H9 (cell line): ENCODE data around the gene SIPA1. TPM values are rescaled to one million over a fixed set of nuclear protein-coding genes. Genes with fewer than 3 reads are reported as not detected.

Source experiments
- DNase-seq: peaks from one replicate; pipeline ENCODE4 v3.0.0-alpha.2; 2017
- H2AFZ ChIP-seq: one replicate; pipeline ENCODE4 v1.6.1; 2013; ENCODE audit warnings: mild to moderate bottlenecking, low read length, control low read depth, moderate library complexity
- H2AK5ac ChIP-seq: 2 replicates; pipeline ENCODE4 v1.6.1; 2013; ENCODE audit warnings: low read length, control low read depth, mixed read lengths; ENCODE audit not compliant: insufficient read length
- H2BK120ac ChIP-seq: one replicate; pipeline ENCODE4 v1.6.1; 2013; ENCODE audit warnings: low read depth, mild to moderate bottlenecking, low read length, control low read depth, inconsistent platforms; ENCODE audit not compliant: poor library complexity, severe bottlenecking
- H2BK12ac ChIP-seq: 2 replicates; pipeline ENCODE4 v1.6.1; 2013; ENCODE audit warnings: low read length, control low read depth, mixed read lengths, low read depth; ENCODE audit not compliant: insufficient read length
- H2BK15ac ChIP-seq: 2 replicates; pipeline ENCODE4 v1.6.1; 2013; ENCODE audit warnings: low read depth, low read length, control low read depth
- H2BK20ac ChIP-seq: one replicate; pipeline ENCODE4 v1.6.1; 2013; ENCODE audit warnings: low read depth, mild to moderate bottlenecking, low read length, control low read depth, inconsistent platforms; ENCODE audit not compliant: poor library complexity, severe bottlenecking
- H2BK5ac ChIP-seq: 2 replicates; pipeline ENCODE4 v1.6.1; 2013; ENCODE audit warnings: low read length, control low read depth, mixed read lengths; ENCODE audit not compliant: insufficient read length
- H3K14ac ChIP-seq: 2 replicates; pipeline ENCODE4 v1.6.1; 2013; ENCODE audit warnings: low read length, control low read depth; ENCODE audit not compliant: insufficient read depth
- H3K18ac ChIP-seq: 2 replicates; pipeline ENCODE4 v1.6.1; 2013; ENCODE audit warnings: low read depth, mild to moderate bottlenecking, mixed read lengths, low read length, control low read depth; ENCODE audit not compliant: insufficient read length
- H3K23ac ChIP-seq: 2 replicates; pipeline ENCODE4 v1.6.1; 2013; ENCODE audit warnings: low read length, control low read depth, mixed read lengths, low read depth; ENCODE audit not compliant: insufficient read length
- H3K23me2 ChIP-seq: 2 replicates; pipeline ENCODE4 v1.6.1; 2013; ENCODE audit warnings: low read depth, mild to moderate bottlenecking, mixed read lengths, low read length, control low read depth; ENCODE audit not compliant: insufficient read length, poor library complexity, severe bottlenecking
- H3K27ac ChIP-seq: 2 replicates; pipeline ENCODE4 v1.5.1; 2013; ENCODE audit warnings: low read length, control low read depth, mixed read lengths, low read depth; ENCODE audit not compliant: insufficient read length
- H3K27me3 ChIP-seq: 2 replicates; pipeline ENCODE4 v1.6.1; 2013; ENCODE audit warnings: low read length, control low read depth, inconsistent platforms; ENCODE audit not compliant: insufficient read depth
- H3K4ac ChIP-seq: 2 replicates; pipeline ENCODE4 v1.6.1; 2013; ENCODE audit warnings: low read depth, mild to moderate bottlenecking, control low read depth, inconsistent platforms, low read length, moderate library complexity
- H3K4me1 ChIP-seq: 2 replicates; pipeline ENCODE4 v1.6.1; 2013; ENCODE audit warnings: low read length, control low read depth, inconsistent platforms; ENCODE audit not compliant: insufficient read depth
- H3K4me2 ChIP-seq: 2 replicates; pipeline ENCODE4 v1.6.1; 2013; ENCODE audit warnings: low read length, control low read depth, mixed read lengths; ENCODE audit not compliant: insufficient read length, insufficient read depth
- H3K56ac ChIP-seq: 2 replicates; pipeline ENCODE4 v1.6.1; 2013; ENCODE audit warnings: low read depth, mild to moderate bottlenecking, mixed read lengths, low read length, control low read depth; ENCODE audit not compliant: insufficient read length
- H3K79me1 ChIP-seq: 2 replicates; pipeline ENCODE4 v1.6.1; 2013; ENCODE audit warnings: low read depth, mild to moderate bottlenecking, moderate library complexity, low read length, control low read depth, inconsistent platforms; ENCODE audit not compliant: insufficient read depth, poor library complexity, severe bottlenecking
- H3K79me2 ChIP-seq: 2 replicates; pipeline ENCODE4 v1.6.1; 2013; ENCODE audit warnings: low read length, control low read depth, inconsistent platforms; ENCODE audit not compliant: insufficient read depth
- H3K9ac ChIP-seq: 2 replicates; pipeline ENCODE4 v1.6.1; 2013; ENCODE audit warnings: low read length, control low read depth, mixed read lengths; ENCODE audit not compliant: insufficient read length; ENCODE audit errors: extremely low read depth
- H3K9me3 ChIP-seq: one replicate; pipeline ENCODE4 v1.6.1; 2013; ENCODE audit warnings: low read depth, low read length, inconsistent platforms; ENCODE audit not compliant: control insufficient read depth
- H3T11ph ChIP-seq: one replicate; pipeline ENCODE4 v1.6.1; 2013; ENCODE audit warnings: mild to moderate bottlenecking, low read length, control low read depth, inconsistent platforms
- H4K20me1 ChIP-seq: one replicate; pipeline ENCODE4 v1.6.1; 2013; ENCODE audit not compliant: control insufficient read depth, insufficient read length, insufficient read depth
- H4K5ac ChIP-seq: 2 replicates; pipeline ENCODE4 v1.6.1; 2013; ENCODE audit warnings: low read depth, mild to moderate bottlenecking, mixed read lengths, low read length, control low read depth; ENCODE audit not compliant: insufficient read length
- H4K8ac ChIP-seq: replicated peaks from 2 replicates; pipeline ENCODE4 v1.6.1; 2013; ENCODE audit warnings: low read length, control low read depth, mixed read lengths, low read depth; ENCODE audit not compliant: insufficient read length
- H4K91ac ChIP-seq: 2 replicates; pipeline ENCODE4 v1.6.1; 2013; ENCODE audit warnings: low read depth, mild to moderate bottlenecking, moderate library complexity, mixed read lengths, low read length, control low read depth; ENCODE audit not compliant: insufficient read length
- H3K27ac Mint-ChIP-seq, 3 experiments: 2 replicates in 2 of 3; 3 replicates in 1 of 3; pipeline ENCODE4 v1.8.0; 2020 to 2021; ENCODE audit warnings: mixed read lengths in 3 of 3, mild to moderate bottlenecking in 1 of 3, moderate library complexity in 1 of 3
- H3K27me3 Mint-ChIP-seq: 2 replicates; pipeline ENCODE4 v1.8.0; 2021; ENCODE audit warnings: low read depth, mild to moderate bottlenecking, moderate library complexity, mixed read lengths
- H3K36me3 Mint-ChIP-seq, 3 experiments: 2 replicates in 2 of 3; 3 replicates in 1 of 3; pipeline ENCODE4 v1.8.0; 2020 to 2021; ENCODE audit warnings: low read depth in 3 of 3, mixed read lengths in 3 of 3; ENCODE audit not compliant: insufficient read depth in 1 of 3
- H3K4me1 Mint-ChIP-seq, 2 experiments: 2 replicates each; pipeline ENCODE4 v1.8.0; 2020; ENCODE audit warnings: mixed read lengths in 2 of 2
- H3K4me3 Mint-ChIP-seq, 2 experiments: 2 replicates in 1 of 2; 3 replicates in 1 of 2; pipeline ENCODE4 v1.8.0; 2020 to 2021; ENCODE audit warnings: mild to moderate bottlenecking in 2 of 2, mixed read lengths in 2 of 2, moderate library complexity in 1 of 2
- H3K9me3 Mint-ChIP-seq, 2 experiments: 2 replicates in 1 of 2; 3 replicates in 1 of 2; pipeline ENCODE4 v1.8.0; 2020; ENCODE audit warnings: mild to moderate bottlenecking in 2 of 2, mixed read lengths in 2 of 2, moderate library complexity in 1 of 2
- CTCF ChIP-seq: fragments of 200-600 bp; sonication (generic); conservative IDR thresholded peaks from 3 replicates; pipeline ENCODE4 v1.8.0; 2021; ENCODE audit warnings: antibody characterized with exemption, mild to moderate bottlenecking
- WGBS: extraction: QIAGEN DNeasy Blood & Tissue Kit; methylation state at CpG from one replicate; pipeline ENCODE4 v1.1.7; 2013; ENCODE audit warnings: missing lambda C conversion rate, low lambda C conversion rate, mixed read lengths; ENCODE audit not compliant: insufficient read length; ENCODE audit errors: extremely low coverage; 5-methylcytosine and 5-hydroxymethylcytosine counted together
- total RNA-seq: library from RNA; stranded (reverse); gene quantifications from 2 replicates; pipeline ENCODE4 v1.2.1, GENCODE V29; 2021

The SIPA1 gene
- total RNA-seq, 1 experiment from 2014 or later: 32.0 TPM

GRCh38 chr11:65604258-65604657 lies 33.6 kb upstream of the SIPA1 start:
- no peaks in the 10 kb centered on the region for H4K20me1 ChIP-seq
- Mint-ChIP-seq H3K4me3 (no peak overlapping the region), H3K36me3 (peaks cover 5 to 46% (median 44%) of the 10 kb centered on the region in 3 experiments; a peak in 6 of 7 replicates), H3K9me3 (no peaks in the 10 kb centered on the region), H3K4me1 (peaks cover 6 to 20% of the 10 kb centered on the region in 2 experiments), H3K27ac (no peak overlapping the region; a peak in 1 of 7 replicates), H3K27me3 (peaks cover 1% of the 10 kb centered on the region; the same call in 1 of the 2 replicates)
- no peak overlapping the region for H2AFZ ChIP-seq
- H3K4me2 ChIP-seq: no peak overlapping the region
- H3K14ac ChIP-seq: no peak overlapping the region
- H2AK5ac ChIP-seq: no peak overlapping the region
- H3K79me1 ChIP-seq: no peaks in the 10 kb centered on the region
- no CpG with 5 or more reads among the region's 1 CpG for WGBS
- H4K91ac ChIP-seq: no peak overlapping the region
- TF ChIP-seq CTCF: no peak
- no peak overlapping the region for H3K9ac ChIP-seq
- H2BK5ac ChIP-seq: no peak overlapping the region
- H3K23ac ChIP-seq: no peak overlapping the region
- H3K9me3 ChIP-seq: no peaks in the 10 kb centered on the region
- no peak overlapping the region for H3T11ph ChIP-seq
- H3K4me1 ChIP-seq: no peaks in the 10 kb centered on the region
- no peak overlapping the region for H3K18ac ChIP-seq
- peaks cover 8% of the 10 kb centered on the region for H3K23me2 ChIP-seq
- no peaks in the 10 kb centered on the region for H3K27me3 ChIP-seq
- no peak for DNase-seq
- H3K4ac ChIP-seq: no peak overlapping the region
- H3K79me2 ChIP-seq: no peaks in the 10 kb centered on the region
- H4K8ac ChIP-seq: no peak overlapping the region
- H2BK120ac ChIP-seq: no peak overlapping the region
- no peak overlapping the region for H2BK15ac ChIP-seq
- H3K27ac ChIP-seq: no peak overlapping the region
- no peak overlapping the region for H2BK20ac ChIP-seq
- H3K56ac ChIP-seq: no peak overlapping the region
- no peak overlapping the region for H2BK12ac ChIP-seq
- no peak overlapping the region for H4K5ac ChIP-seq
